GM12878 (cell line): Measurements from ENCODE around the gene PLEKHA7. TPM values are rescaled to one million over a fixed set of nuclear protein-coding genes. Genes with fewer than 3 reads are reported as not detected.

Experiments used
- ATAC-seq: fragments of 200-7000 bp; cut with Tn5 transposase; 3 replicates; pipeline ENCODE4 v1.9.1; 2020; ENCODE audit warnings: mild to moderate bottlenecking, moderate library complexity
- BruUV-seq: library from RNA; stranded (reverse); fragments of 400-500 nt; replicated peaks from 2 replicates; lab custom pipeline; 2021; lab: Mats Ljungman, UMichigan
- CTCF ChIA-PET: fragments of 300-600 bp; sonication (Branson Sonifier 250); formaldehyde crosslinking; extraction: SDS; loops from one replicate; lab custom pipeline; 2021; ENCODE audit warnings: inconsistent platforms; lab: Yijun Ruan, JAX
- POLR2A ChIA-PET: fragments of 350-600 bp; formaldehyde crosslinking; extraction: SDS; loops from one replicate; lab custom pipeline; 2021; ENCODE audit warnings: inconsistent platforms; lab: Charles Lee
- RAD21 ChIA-PET: fragments of 300-600 bp; sonication (Branson Sonifier 250); formaldehyde crosslinking; loops from one replicate; lab custom pipeline; 2023; ENCODE audit warnings: antibody characterized with exemption; ENCODE audit not compliant: unreplicated experiment; lab: Charles Lee
- SMC1A ChIA-PET: fragments of 300-600 bp; sonication (Branson Sonifier 250); formaldehyde crosslinking; loops from one replicate; lab custom pipeline; 2023; ENCODE audit not compliant: unreplicated experiment, uncharacterized antibody; lab: Charles Lee
- DNase-seq: peaks from one replicate; pipeline ENCODE4 v3.0.0-alpha.2; 2011; ENCODE audit warnings: low read depth, low spot score
- FAIRE-seq: peaks from 3 replicates; lab custom pipeline; 2011; peaks lifted over from hg19 to GRCh38; lab: Jason Lieb, UNC
- H2AFZ ChIP-seq: 2 replicates; pipeline ENCODE4 v1.6.0; 2011; ENCODE audit warnings: low read depth, low read length, control low read depth; ENCODE audit not compliant: control insufficient read depth
- H3K27ac ChIP-seq: 2 replicates; pipeline ENCODE4 v1.5.1; 2011; ENCODE audit warnings: control low read depth; ENCODE audit not compliant: control insufficient read depth, insufficient read depth
- H3K27me3 ChIP-seq, 2 experiments: replicated peaks in 1 of 2; 2 replicates each; pipeline versions ENCODE4 v1.6.0 to v1.6.1; 2011; ENCODE audit warnings: low read length in 1 of 2; ENCODE audit not compliant: control insufficient read depth in 2 of 2, insufficient read depth in 2 of 2
- H3K36me3 ChIP-seq, 2 experiments: 2 replicates each; pipeline ENCODE4 v1.5.1; 2011; ENCODE audit warnings: low read length in 1 of 2; ENCODE audit not compliant: control insufficient read depth in 2 of 2, insufficient read depth in 2 of 2
- H3K4me1 ChIP-seq: 2 replicates; pipeline ENCODE4 v1.6.1; 2011; ENCODE audit warnings: mild to moderate bottlenecking, low read length, moderate library complexity, mixed read lengths; ENCODE audit not compliant: control insufficient read depth, insufficient read depth
- H3K4me2 ChIP-seq: 2 replicates; pipeline ENCODE4 v1.6.0; 2011; ENCODE audit warnings: control low read depth; ENCODE audit not compliant: control insufficient read depth, insufficient read depth
- H3K4me3 ChIP-seq: fragments of 200-600 bp; sonication (generic); 2 replicates; pipeline ENCODE4 v1.5.1; 2016
- H3K79me2 ChIP-seq: 2 replicates; pipeline ENCODE4 v1.6.0; 2011; ENCODE audit warnings: low read length; ENCODE audit not compliant: control insufficient read depth, insufficient read depth
- H3K9ac ChIP-seq: 2 replicates; pipeline ENCODE4 v1.8.0; 2011; ENCODE audit warnings: low read length, control low read depth, mixed read lengths; ENCODE audit not compliant: control insufficient read depth, insufficient read depth
- H3K9me3 ChIP-seq: replicated peaks from 3 replicates; pipeline ENCODE4 v1.5.1; 2011; ENCODE audit warnings: mild to moderate bottlenecking, low read length; ENCODE audit not compliant: control insufficient read depth, insufficient read depth
- H4K20me1 ChIP-seq: 2 replicates; pipeline ENCODE4 v1.6.0; 2011; ENCODE audit not compliant: control insufficient read depth, insufficient read depth
- FOXM1 ChIP-seq: IDR thresholded peaks from 2 replicates; pipeline ENCODE4 v1.6.1; 2012; ENCODE audit warnings: low read depth, mild to moderate bottlenecking, inconsistent platforms, low read length, moderate library complexity
- MTA2 ChIP-seq: fragments of 450-650 bp; IDR thresholded peaks from 2 replicates; pipeline ENCODE4 v1.6.1; 2016; ENCODE audit warnings: low read depth, mild to moderate bottlenecking, moderate library complexity
- NR2C2 ChIP-seq: IDR thresholded peaks from 2 replicates; pipeline ENCODE4 v1.6.1; 2011; ENCODE audit warnings: borderline replicate concordance, low read depth; ENCODE audit not compliant: control insufficient read depth, insufficient read length
- POLR2AphosphoS5 ChIP-seq: IDR thresholded peaks from 2 replicates; pipeline ENCODE4 v1.6.1; 2011; ENCODE audit warnings: mild to moderate bottlenecking, low read length, inconsistent platforms
- RB1 ChIP-seq: fragments of 450-650 bp; formaldehyde crosslinking; IDR thresholded peaks from 2 replicates; pipeline ENCODE4 v1.6.1; 2017; ENCODE audit warnings: mild to moderate bottlenecking, borderline replicate concordance
- RBBP5 ChIP-seq: fragments of 200-600 bp; sonication (generic); conservative IDR thresholded peaks from 2 replicates; pipeline ENCODE4 v1.6.1; 2016
- SREBF1 ChIP-seq: IDR thresholded peaks from 2 replicates; pipeline ENCODE4 v1.6.1; 2012; ENCODE audit warnings: mild to moderate bottlenecking, low read length
- ZBED1 ChIP-seq: IDR thresholded peaks from 2 replicates; pipeline ENCODE4 v1.6.1; 2016; ENCODE audit warnings: borderline replicate concordance
- ZNF274 ChIP-seq: IDR thresholded peaks from one replicate; pipeline ENCODE4 v1.8.0; 2011; ENCODE audit not compliant: insufficient read length, insufficient read depth
- ZNF592 ChIP-seq: fragments of 450-650 bp; IDR thresholded peaks from 2 replicates; pipeline ENCODE4 v1.6.1; 2017; ENCODE audit warnings: mild to moderate bottlenecking, moderate library complexity
- WGBS: methylation state at CpG from one replicate; pipeline ENCODE4 v1.1.6; 2016; ENCODE audit warnings: low lambda C conversion rate; ENCODE audit not compliant: insufficient replicate concordance, insufficient coverage; ENCODE audit errors: missing lambda C conversion rate; 5-methylcytosine and 5-hydroxymethylcytosine counted together
- in situ Hi-C: fragments of 300-500 bp; cut with MboI; formaldehyde crosslinking; loops from 9 replicates; pipeline ENCODE4 v1.14.3; 2018; ENCODE audit warnings: mixed read lengths
- intact Hi-C: fragments of 100-400 bp; cut with micrococcal nuclease; formaldehyde crosslinking; loops from one replicate; pipeline ENCODE4 v1.14.2; 2022; ENCODE audit not compliant: unreplicated experiment
- polyA plus RNA-seq, 11 experiments: library from polyadenylated mRNA; depleted of rRNA in 4 of 11; unstranded in 6 of 11; stranded (reverse) in 5 of 11; fragments of >200 nt; fragmentation: Nextera tagmentation in 4 of 11; fragmentation: Illumina TruSeq in 1 of 11; extraction: Ambion mirVana in 4 of 11; extraction: Trizol in 1 of 11; gene quantifications; 1 replicate in 1 of 11; 2 replicates in 10 of 11; pipeline versions ENCODE4 v1.2.1 to v1.2.3, GENCODE V29; 2011 to 2016; ENCODE audit warnings: inconsistent platforms in 2 of 11, missing spikeins in 2 of 11, low read depth in 1 of 11
- total RNA-seq, 4 experiments: library from RNA; depleted of rRNA in 3 of 4; stranded (reverse); fragments of >200 nt in 3 of 4; fragmentation: Illumina TruSeq in 1 of 4; extraction: Trizol in 1 of 4; gene quantifications; 2 replicates each; pipeline versions ENCODE4 v1.2.1 to v1.2.3, GENCODE V29; 2013 to 2021
- TF ChIP-seq, protein P1 (sequence below): IDR thresholded peaks from 2 replicates; pipeline ENCODE4 v1.6.1; 2011; ENCODE audit warnings: borderline replicate concordance, low read depth, mild to moderate bottlenecking, moderate library complexity, mixed read lengths, low read length; ENCODE audit not compliant: insufficient read depth; ENCODE audit errors: extremely low read length
- TF ChIP-seq, protein P2 (sequence below): fragments of 450-650 bp; formaldehyde crosslinking; IDR thresholded peaks from 2 replicates; pipeline ENCODE4 v1.5.0; 2022; ENCODE audit warnings: mild to moderate bottlenecking, missing genetic modification characterization

The PLEKHA7 gene
- total and polyA plus RNA-seq, 10 of the 15 experiments (the other 5 are each of a cell fraction or from before 2014, with no cell fraction given), result 0.45 to 5.3 (median 2.1) TPM

DNA sequence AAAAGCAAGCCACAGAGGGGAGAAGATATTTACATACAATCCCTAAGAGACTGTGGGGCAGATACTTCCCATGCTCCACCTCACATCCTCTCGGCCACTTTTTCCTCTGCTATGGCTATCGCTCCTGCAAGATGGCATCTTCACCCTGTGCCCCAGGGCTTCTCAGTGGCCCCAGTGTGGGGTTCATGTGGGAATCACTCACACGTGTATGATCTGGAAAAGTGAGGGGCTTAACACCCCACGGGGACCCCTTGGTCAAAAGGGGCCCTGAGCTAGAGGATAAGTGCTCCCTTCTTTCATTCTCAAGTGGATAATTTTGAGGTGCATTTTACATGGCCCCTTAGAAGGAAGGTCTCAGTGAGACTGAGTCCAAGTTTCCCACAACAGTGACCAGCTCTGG, 247.1 kb downstream of the PLEKHA7 start:
- no peak for TF ChIP-seq SREBF1
- no peak for TF ChIP-seq POLR2AphosphoS5
- no peak for TF ChIP-seq ZBED1
- TF ChIP-seq NR2C2, result no peak
- TF ChIP-seq FOXM1, result no peak
- no peak for TF ChIP-seq ZNF592
- TF ChIP-seq MTA2, result no peak
- TF ChIP-seq, protein P1, sequence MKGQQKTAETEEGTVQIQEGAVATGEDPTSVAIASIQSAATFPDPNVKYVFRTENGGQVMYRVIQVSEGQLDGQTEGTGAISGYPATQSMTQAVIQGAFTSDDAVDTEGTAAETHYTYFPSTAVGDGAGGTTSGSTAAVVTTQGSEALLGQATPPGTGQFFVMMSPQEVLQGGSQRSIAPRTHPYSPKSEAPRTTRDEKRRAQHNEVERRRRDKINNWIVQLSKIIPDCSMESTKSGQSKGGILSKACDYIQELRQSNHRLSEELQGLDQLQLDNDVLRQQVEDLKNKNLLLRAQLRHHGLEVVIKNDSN, result no peak
- no peak for TF ChIP-seq ZNF274
- TF ChIP-seq RB1, result no peak
- no peak for TF ChIP-seq RBBP5
- TF ChIP-seq, protein P2, sequence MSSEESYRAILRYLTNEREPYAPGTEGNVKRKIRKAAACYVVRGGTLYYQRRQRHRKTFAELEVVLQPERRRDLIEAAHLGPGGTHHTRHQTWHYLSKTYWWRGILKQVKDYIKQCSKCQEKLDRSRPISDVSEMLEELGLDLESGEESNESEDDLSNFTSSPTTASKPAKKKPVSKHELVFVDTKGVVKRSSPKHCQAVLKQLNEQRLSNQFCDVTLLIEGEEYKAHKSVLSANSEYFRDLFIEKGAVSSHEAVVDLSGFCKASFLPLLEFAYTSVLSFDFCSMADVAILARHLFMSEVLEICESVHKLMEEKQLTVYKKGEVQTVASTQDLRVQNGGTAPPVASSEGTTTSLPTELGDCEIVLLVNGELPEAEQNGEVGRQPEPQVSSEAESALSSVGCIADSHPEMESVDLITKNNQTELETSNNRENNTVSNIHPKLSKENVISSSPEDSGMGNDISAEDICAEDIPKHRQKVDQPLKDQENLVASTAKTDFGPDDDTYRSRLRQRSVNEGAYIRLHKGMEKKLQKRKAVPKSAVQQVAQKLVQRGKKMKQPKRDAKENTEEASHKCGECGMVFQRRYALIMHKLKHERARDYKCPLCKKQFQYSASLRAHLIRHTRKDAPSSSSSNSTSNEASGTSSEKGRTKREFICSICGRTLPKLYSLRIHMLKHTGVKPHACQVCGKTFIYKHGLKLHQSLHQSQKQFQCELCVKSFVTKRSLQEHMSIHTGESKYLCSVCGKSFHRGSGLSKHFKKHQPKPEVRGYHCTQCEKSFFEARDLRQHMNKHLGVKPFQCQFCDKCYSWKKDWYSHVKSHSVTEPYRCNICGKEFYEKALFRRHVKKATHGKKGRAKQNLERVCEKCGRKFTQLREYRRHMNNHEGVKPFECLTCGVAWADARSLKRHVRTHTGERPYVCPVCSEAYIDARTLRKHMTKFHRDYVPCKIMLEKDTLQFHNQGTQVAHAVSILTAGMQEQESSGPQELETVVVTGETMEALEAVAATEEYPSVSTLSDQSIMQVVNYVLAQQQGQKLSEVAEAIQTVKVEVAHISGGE (CRISPR knock-in tag), result no peak
- H2AFZ ChIP-seq, result no peak overlapping the region
- in situ Hi-C loops (no loop called here), intact Hi-C loops (no loop called here)
- H3K4me3 ChIP-seq, result no peak overlapping the region
- ChIA-PET RAD21 (no interaction called here), CTCF (interaction anchor here (4.3 kb wide), 1 partner anchor 20 kb away, joined by 33 read pairs; no protein-coding TSS in a partner anchor), SMC1A (no interaction called here), POLR2A (interaction anchor here (0.9 kb wide), 1 partner anchor 311 kb away, joined by 3 read pairs; the partner anchor contains the start of gene RPS13)
- no peaks in the 10 kb centered on the region for H3K4me1 ChIP-seq
- H3K9ac ChIP-seq, result no peak overlapping the region
- no peaks in the 10 kb centered on the region for H3K36me3 ChIP-seq
- no peak overlapping the region for H3K27ac ChIP-seq
- no peaks in the 10 kb centered on the region for H4K20me1 ChIP-seq
- H3K9me3 ChIP-seq, result no peaks in the 10 kb centered on the region
- no peaks in the 10 kb centered on the region for H3K79me2 ChIP-seq
- no peak for ATAC-seq
- BruUV-seq, result no TSS peak
- no peaks in the 10 kb centered on the region for H3K27me3 ChIP-seq
- WGBS, result 3% methylated on average over 4 of the region's 4 CpGs
- no peak overlapping the region for H3K4me2 ChIP-seq
- FAIRE-seq, result no peak
- DNase-seq, result no peak
